Measurements from ENCODE around the gene CALD1. TPM values are rescaled to one million over a fixed set of nuclear protein-coding genes. Genes with fewer than 3 reads are reported as not detected.

CALD1 gene
- 16.3 and 19.1 TPM in 2 replicates for polyA plus RNA-seq (2014; cell fraction: cytosol; rRNA removed)
- polyA plus RNA-seq (2014; cell fraction: nucleus; rRNA removed), result 19.3 and 21.5 TPM in 2 replicates

GRCh38 chr7:134778941-134779740 lies at the start of gene CALD1:
Gene CALD1, plus strand, starts transcription at chr7:134779634. Its CDS starts 88,100 bp downstream, at chr7:134867734.
- DNase-seq (ENCODE audit: low spot score), result peak; percentile 73

- peak; percentile 15 for DNase-seq (ENCODE audit: low spot score)
These were observed 49.5 kb upstream of the CALD1 start for GRCh38 chr7:134729895-134730294.

DNA sequence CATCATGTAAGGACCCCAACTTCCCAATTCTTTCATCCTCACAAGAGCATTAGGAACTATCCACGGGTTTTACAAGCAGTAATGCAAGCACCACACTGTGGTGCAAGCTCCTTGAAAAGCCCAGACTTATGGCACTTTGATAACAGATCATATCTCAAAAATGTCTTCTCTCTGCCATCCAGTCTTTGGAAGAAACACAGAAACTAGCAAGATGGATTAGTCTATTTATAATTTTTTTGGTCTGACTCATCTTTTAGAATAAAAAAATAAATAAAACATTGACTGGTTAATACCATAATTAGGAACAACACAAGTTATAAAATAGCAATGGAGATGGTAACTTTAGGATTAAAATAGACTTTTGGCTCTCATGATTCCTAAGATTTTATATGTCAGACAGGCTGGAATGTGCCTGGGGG lies 49.0 kb upstream of the CALD1 start:
- DNase-seq (ENCODE audit: low spot score), result no peak

GRCh38 chr7:134731616-134732015 lies 47.8 kb upstream of the CALD1 start:
- no peak for DNase-seq (ENCODE audit: low spot score)

DNA sequence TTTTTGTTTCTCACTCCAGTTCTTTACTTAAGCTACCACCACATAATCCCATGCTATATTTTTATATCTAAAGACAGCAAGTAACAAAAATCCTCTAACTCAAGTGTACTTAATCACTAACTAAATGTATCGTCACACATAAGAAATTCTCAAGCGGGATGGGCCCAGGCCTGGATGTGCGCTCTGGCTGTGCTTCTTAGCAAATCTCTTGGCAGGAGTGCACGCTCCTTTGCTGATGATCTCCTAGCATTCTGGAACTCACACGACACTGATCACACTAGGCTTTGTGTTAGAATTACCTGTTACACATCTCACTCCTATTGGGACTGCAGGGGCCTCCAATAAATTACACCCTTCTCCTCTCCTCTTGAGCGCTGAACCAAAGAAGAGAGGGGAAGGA lies 46.7 kb upstream of the CALD1 start:
- DNase-seq (ENCODE audit: low spot score), result no peak

DNA sequence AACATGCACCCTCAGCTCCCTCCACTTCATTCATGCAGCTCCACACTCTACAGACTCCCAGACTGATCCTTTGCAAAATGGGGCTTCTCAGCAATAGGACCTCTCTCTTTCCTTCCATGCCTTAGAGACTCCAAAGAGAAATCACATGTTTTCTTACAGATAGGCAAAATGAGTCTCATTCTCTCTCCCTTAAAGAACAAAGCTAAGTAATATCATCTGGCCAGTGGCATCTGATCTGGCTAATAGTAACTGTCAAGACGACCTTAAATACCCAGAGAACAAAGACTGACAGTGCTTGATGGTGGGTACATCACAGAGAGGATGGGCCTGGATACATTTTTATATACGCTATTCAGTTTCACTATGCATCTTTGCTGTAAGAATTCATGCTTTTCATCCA lies 43.1 kb upstream of the CALD1 start:
- DNase-seq (ENCODE audit: low spot score), result no peak

- no peak for DNase-seq (ENCODE audit: low spot score)
These were observed 41.7 kb upstream of the CALD1 start for GRCh38 chr7:134737566-134738345.

- no peak for DNase-seq (ENCODE audit: low spot score)
These were observed 40.1 kb upstream of the CALD1 start for GRCh38 chr7:134739362-134739761.

DNA sequence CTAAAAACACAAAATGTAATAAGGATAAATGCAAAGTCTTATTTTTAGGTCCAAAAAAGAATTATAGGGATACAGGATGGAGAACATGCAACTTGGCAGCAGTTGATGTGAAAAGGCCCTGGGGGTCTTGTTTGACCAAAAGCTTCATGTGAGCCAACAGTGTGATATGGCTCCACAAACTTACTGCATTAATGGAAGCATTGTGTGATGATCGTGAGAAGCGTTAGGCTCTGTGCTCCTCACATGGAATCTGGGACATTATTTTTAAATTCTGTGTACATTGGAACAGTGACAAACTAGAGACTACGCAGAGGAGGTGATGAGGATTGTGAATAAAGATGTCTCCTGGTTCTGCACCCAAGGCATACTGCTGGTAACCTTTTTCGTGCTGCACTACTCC lies 39.1 kb upstream of the CALD1 start:
- no peak for DNase-seq (ENCODE audit: low spot score)

- DNase-seq (ENCODE audit: low spot score), result no peak
These were observed 37.4 kb upstream of the CALD1 start for GRCh38 chr7:134741907-134742635.

DNA sequence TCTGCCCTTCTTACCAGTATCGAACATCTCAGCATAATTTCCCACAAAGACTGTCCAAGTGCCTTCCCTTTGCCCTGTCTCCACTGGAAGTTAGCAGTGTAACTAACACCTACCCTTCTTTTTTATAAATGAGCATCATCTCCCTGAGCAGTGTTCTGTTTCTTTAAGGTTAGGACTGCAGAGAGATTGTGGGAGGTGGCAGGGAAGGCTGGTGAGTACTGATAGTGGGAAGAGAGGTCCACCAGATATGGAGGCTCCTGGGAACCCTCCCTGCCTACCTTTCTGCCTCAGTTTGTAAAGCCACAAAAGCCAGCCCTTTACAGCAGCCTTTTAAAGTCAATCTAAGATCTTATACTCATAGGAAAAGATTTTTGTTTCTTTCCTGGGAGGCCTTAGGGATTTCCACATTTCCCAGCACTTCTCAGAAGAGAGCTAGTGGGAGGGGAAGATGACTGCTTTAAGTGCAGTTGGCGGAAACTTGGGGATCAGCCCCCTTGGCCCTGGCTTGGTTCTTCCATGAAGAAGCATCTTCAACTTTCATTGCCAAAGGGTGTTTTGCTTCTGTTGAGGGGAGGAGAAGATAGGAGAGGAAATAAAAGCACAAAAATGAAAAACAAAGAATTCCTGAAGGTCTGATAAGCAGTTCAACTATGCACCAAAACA lies 36.6 kb upstream of the CALD1 start:
- no peak for DNase-seq (ENCODE audit: low spot score)

GRCh38 chr7:134744569-134744968 lies 34.9 kb upstream of the CALD1 start:
- DNase-seq (ENCODE audit: low spot score), result no peak

- DNase-seq (ENCODE audit: low spot score), result no peak
These were observed 32.1 kb upstream of the CALD1 start for GRCh38 chr7:134747326-134747725.

DNA sequence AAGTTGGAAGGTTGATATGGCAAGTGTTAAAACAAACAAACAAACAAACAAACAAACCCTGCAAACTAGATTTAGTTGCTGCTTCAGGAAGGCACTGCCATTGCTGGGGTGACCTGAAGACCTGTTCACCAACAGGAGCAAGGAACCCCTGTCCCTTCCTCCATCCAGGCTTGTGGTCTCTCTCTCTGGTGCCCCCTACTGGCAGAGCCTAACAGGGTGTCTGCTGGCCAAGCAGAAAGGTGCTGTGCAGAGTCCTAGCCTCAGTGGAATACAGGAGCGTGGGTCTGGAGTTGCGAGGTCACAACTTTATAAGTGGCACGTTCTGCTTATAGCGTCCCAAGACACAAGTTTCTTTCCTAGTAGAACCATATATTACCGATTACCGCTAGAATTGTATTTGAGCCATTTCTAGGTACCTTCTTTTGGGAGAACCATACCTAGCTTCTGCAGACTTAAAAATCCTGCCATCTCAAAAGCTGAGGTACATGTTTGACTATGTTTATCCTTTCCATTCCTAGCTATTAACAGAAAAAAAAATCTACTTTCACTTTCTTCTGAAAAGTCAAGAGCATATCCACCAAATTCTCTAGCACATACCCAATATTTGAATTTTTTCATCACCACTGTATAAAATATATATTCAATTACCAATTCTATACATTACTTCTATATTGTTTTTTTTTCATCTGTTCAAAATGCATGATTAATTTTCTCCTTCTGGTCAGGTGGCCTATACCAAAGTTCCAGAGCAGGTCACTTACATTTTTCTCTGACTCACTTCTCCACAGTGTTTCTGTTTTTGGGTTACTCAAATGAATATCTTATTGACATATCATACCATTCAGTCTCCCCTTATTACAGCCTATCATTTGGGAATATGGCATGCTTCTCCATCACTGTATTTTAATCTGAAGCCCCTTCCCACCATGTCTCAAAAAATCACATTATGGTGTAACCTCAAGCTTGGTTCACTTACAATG lies 29.1 kb upstream of the CALD1 start:
- peak; percentile 19 for DNase-seq (ENCODE audit: low spot score)

- DNase-seq (ENCODE audit: low spot score), result no peak
These were observed 27.3 kb upstream of the CALD1 start for GRCh38 chr7:134752006-134752760.

- DNase-seq (ENCODE audit: low spot score), result no peak
These were observed 23.9 kb upstream of the CALD1 start for GRCh38 chr7:134755422-134756022.

DNA sequence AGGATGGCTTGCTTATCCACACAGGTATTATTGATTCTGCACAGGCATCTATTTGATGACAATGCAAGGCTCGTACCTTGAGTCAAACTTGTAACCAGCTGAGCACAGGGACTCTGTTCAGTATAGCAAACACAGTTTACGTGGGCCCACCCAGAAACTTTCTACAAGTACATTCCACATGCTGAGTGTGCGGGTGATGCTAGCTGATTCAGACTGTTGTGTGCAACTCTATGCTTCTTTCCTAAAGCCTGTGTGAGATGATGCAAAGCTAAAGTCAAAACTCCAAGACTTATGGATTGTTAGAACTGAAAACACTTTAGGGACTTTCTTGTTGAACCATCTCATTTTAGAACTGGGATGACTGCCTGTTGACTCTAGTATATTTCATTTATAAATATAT lies 21.5 kb upstream of the CALD1 start:
- DNase-seq (ENCODE audit: low spot score), result no peak

DNA sequence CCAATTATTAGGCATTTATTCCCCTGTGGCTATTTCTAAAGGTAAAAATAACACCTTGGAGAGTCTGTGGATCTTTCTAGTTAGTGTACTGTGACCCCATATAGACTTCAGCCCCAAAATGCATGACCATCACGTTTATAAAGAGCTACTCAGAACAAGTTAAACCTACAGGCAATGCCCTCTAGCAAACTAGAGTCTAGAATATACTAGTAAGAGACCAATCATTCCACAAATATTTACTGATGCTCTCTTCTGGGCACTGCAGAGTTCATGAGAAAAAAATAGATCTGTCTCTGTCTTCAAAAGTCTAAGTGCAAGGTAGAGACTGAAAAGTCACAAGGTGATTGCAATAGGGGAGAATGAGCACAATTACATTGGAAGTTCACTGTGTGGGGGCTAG lies 20.5 kb upstream of the CALD1 start:
- DNase-seq (ENCODE audit: low spot score), result no peak

GRCh38 chr7:134761266-134761665 lies 18.2 kb upstream of the CALD1 start:
- no peak for DNase-seq (ENCODE audit: low spot score)

Measured in SK-N-DZ (cell line).